Transverse colon (tissue), 3 donors: Measurements from ENCODE around the gene LRBA.

Experiments used
- POLR2A ChIP-seq: fragments of 450-650 bp; IDR thresholded peaks from one replicate; pipeline ENCODE4 v1.6.1; 2016; ENCODE audit warnings: antibody characterized with exemption, mild to moderate bottlenecking, moderate library complexity
- TF ChIP-seq, protein P1 (sequence below), 5 experiments: fragments of 200-600 bp in 3 of 5; fragments of 450-650 bp in 2 of 5; sonication (generic) in 3 of 5; IDR thresholded peaks; 1 replicate in 2 of 5; 2 replicates in 3 of 5; pipeline ENCODE4 v1.5.1; 2016 to 2017; ENCODE audit warnings: antibody characterized with exemption in 5 of 5, inconsistent platforms in 3 of 5, mild to moderate bottlenecking in 2 of 5, moderate library complexity in 1 of 5

DNA sequence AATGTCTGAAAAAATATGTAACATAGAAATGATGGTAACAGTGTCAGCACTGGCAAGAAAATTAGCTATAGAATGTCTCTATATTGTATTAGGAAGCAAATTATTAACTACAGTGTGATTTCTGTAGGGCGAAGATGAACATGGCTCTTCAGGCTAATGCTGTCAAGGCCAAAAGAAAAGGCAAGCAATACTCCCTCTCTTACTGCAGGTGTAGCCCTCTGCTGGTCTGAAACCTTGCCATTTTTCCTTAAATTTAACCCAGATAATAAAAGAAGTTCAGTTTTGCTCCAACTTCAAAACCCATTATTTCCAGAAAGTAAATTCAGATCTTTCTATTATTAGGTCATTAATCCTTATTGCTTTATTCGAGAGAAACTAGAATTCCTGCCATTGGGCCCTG, 215.9 kb downstream of the LRBA start:
- TF ChIP-seq, protein P1, sequence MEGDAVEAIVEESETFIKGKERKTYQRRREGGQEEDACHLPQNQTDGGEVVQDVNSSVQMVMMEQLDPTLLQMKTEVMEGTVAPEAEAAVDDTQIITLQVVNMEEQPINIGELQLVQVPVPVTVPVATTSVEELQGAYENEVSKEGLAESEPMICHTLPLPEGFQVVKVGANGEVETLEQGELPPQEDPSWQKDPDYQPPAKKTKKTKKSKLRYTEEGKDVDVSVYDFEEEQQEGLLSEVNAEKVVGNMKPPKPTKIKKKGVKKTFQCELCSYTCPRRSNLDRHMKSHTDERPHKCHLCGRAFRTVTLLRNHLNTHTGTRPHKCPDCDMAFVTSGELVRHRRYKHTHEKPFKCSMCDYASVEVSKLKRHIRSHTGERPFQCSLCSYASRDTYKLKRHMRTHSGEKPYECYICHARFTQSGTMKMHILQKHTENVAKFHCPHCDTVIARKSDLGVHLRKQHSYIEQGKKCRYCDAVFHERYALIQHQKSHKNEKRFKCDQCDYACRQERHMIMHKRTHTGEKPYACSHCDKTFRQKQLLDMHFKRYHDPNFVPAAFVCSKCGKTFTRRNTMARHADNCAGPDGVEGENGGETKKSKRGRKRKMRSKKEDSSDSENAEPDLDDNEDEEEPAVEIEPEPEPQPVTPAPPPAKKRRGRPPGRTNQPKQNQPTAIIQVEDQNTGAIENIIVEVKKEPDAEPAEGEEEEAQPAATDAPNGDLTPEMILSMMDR (IDR thresholded peaks at IDR 0.05), result no peak
- TF ChIP-seq POLR2A, result no peak
